Loucy (cell line): Measurements from ENCODE around the gene HOXB4.

Experiments used
- H2AFZ ChIP-seq: fragments of 200-600 bp; sonication (generic); 2 replicates; pipeline ENCODE4 v1.6.0; 2016; ENCODE audit warnings: antibody characterized with exemption, mild to moderate bottlenecking, low read length, moderate library complexity
- H3F3A ChIP-seq: fragments of 200-600 bp; 2 replicates; pipeline ENCODE4 v1.6.0; 2016; ENCODE audit warnings: antibody characterized with exemption, low read depth, mild to moderate bottlenecking
- H3K27me3 ChIP-seq: fragments of 200-600 bp; sonication (generic); 2 replicates; pipeline ENCODE4 v1.6.1; 2014; ENCODE audit warnings: low read length, mild to moderate bottlenecking; ENCODE audit not compliant: insufficient read depth, poor library complexity, severe bottlenecking
- H3K36me3 ChIP-seq: fragments of 200-600 bp; sonication (generic); 2 replicates; pipeline ENCODE4 v1.6.1; 2016; ENCODE audit warnings: low read length; ENCODE audit not compliant: insufficient read depth
- H3K4me1 ChIP-seq: fragments of 200-600 bp; sonication (generic); 2 replicates; pipeline ENCODE4 v1.5.1; 2014; ENCODE audit warnings: low read length, mild to moderate bottlenecking; ENCODE audit not compliant: insufficient read depth, poor library complexity, severe bottlenecking
- H3K4me2 ChIP-seq: fragments of 200-600 bp; sonication (generic); 2 replicates; pipeline ENCODE4 v1.6.0; 2014; ENCODE audit warnings: antibody characterized with exemption, low read length, low read depth, mild to moderate bottlenecking; ENCODE audit not compliant: poor library complexity, severe bottlenecking
- H3K4me3 ChIP-seq: fragments of 200-600 bp; sonication (generic); 2 replicates; pipeline ENCODE4 v1.5.1; 2014; ENCODE audit warnings: low read length, mild to moderate bottlenecking, mixed read lengths; ENCODE audit not compliant: poor library complexity, severe bottlenecking
- H3K79me2 ChIP-seq: fragments of 200-600 bp; sonication (generic); 2 replicates; pipeline ENCODE4 v1.6.1; 2014; ENCODE audit warnings: low read length; ENCODE audit not compliant: insufficient read depth
- H3K9ac ChIP-seq: fragments of 200-600 bp; sonication (generic); 2 replicates; pipeline ENCODE4 v1.6.0; 2014; ENCODE audit warnings: mild to moderate bottlenecking, low read depth, low read length, moderate library complexity; ENCODE audit not compliant: poor library complexity, severe bottlenecking
- H3K9me2 ChIP-seq: fragments of 200-600 bp; sonication (generic); replicated peaks from 2 replicates; pipeline ENCODE4 v1.6.1; 2016; ENCODE audit warnings: low read depth, low read length, mixed read lengths
- H3K9me3 ChIP-seq: fragments of 200-600 bp; sonication (generic); 2 replicates; pipeline ENCODE4 v1.6.1; 2014; ENCODE audit warnings: mild to moderate bottlenecking, antibody characterized with exemption, low read length, low read depth; ENCODE audit not compliant: insufficient read depth
- H4K20me1 ChIP-seq: fragments of 200-600 bp; sonication (generic); 2 replicates; pipeline ENCODE4 v1.6.0; 2014; ENCODE audit warnings: antibody characterized with exemption, low read length, mild to moderate bottlenecking; ENCODE audit not compliant: insufficient read depth, poor library complexity, severe bottlenecking
- EZH2phosphoT487 ChIP-seq: fragments of 200-600 bp; IDR thresholded peaks from 2 replicates; pipeline ENCODE4 v1.6.1; 2018; ENCODE audit warnings: antibody characterized with exemption, mild to moderate bottlenecking, moderate library complexity, borderline replicate concordance
- TF ChIP-seq, protein P1 (sequence below): fragments of 200-600 bp; sonication (generic); conservative IDR thresholded peaks from 2 replicates; pipeline ENCODE4 v1.5.1; 2014; ENCODE audit warnings: mild to moderate bottlenecking, antibody characterized with exemption, low read length

HOXB4 gene

DNA sequence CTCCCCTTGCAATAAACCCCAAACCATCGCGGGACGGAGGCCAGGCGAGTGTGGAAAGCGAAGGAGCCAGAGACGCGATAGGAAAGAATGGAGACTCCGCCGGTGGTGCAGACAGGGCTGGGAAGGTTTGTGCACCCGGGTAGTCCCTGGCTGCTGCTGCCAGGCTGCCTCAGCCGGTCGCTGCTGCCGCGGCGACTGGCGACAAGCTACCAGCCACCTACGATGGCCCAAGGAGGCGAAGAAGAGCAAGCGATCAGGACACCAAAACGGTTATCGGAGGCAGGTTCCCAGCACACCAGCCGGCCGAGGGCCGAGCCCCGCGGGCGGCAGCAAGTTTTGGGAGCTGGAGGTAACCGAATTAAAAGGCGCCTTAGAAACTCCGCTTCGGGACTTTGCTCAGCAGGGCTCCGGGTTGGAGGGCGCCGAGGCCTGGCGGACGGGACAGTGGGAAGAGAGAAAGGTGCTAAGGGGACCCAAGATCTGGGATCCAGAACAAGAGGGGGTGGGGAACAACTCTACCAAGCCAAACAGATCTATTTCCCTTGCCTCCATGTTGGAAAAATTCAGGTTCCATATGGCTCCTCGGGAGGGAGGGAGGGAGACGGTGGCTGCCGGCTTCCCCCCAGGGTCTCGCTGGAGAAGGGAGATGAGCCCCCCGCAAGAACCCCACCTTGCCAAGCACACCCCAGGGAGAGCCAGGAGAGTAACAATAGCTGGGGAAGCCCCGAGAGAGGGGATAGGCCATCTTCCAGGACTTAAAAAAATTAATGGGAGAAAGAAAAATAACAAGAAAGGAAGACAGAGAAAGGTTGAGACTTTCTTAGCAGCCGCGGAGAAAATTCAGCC lies 23.5 kb downstream of the HOXB4 start:
- no peaks in the 10 kb centered on the region for H3F3A ChIP-seq
- H4K20me1 ChIP-seq, result peaks cover 88% of the 10 kb centered on the region
- peaks cover 100% of the 10 kb centered on the region for H3K79me2 ChIP-seq
- no peaks in the 10 kb centered on the region for H3K27me3 ChIP-seq
- H3K9me3 ChIP-seq, result no peaks in the 10 kb centered on the region
- no peak overlapping the region for H2AFZ ChIP-seq
- no peak overlapping the region for H3K4me3 ChIP-seq
- H3K9ac ChIP-seq, result no peak overlapping the region
- TF ChIP-seq, protein P1, sequence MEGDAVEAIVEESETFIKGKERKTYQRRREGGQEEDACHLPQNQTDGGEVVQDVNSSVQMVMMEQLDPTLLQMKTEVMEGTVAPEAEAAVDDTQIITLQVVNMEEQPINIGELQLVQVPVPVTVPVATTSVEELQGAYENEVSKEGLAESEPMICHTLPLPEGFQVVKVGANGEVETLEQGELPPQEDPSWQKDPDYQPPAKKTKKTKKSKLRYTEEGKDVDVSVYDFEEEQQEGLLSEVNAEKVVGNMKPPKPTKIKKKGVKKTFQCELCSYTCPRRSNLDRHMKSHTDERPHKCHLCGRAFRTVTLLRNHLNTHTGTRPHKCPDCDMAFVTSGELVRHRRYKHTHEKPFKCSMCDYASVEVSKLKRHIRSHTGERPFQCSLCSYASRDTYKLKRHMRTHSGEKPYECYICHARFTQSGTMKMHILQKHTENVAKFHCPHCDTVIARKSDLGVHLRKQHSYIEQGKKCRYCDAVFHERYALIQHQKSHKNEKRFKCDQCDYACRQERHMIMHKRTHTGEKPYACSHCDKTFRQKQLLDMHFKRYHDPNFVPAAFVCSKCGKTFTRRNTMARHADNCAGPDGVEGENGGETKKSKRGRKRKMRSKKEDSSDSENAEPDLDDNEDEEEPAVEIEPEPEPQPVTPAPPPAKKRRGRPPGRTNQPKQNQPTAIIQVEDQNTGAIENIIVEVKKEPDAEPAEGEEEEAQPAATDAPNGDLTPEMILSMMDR, result no peak
- no peak for TF ChIP-seq EZH2phosphoT487
- H3K4me1 ChIP-seq, result peaks cover 41% of the 10 kb centered on the region
- no peak overlapping the region for H3K4me2 ChIP-seq
- H3K9me2 ChIP-seq, result no peaks in the 10 kb centered on the region
- H3K36me3 ChIP-seq, result peaks cover 89% of the 10 kb centered on the region

DNA sequence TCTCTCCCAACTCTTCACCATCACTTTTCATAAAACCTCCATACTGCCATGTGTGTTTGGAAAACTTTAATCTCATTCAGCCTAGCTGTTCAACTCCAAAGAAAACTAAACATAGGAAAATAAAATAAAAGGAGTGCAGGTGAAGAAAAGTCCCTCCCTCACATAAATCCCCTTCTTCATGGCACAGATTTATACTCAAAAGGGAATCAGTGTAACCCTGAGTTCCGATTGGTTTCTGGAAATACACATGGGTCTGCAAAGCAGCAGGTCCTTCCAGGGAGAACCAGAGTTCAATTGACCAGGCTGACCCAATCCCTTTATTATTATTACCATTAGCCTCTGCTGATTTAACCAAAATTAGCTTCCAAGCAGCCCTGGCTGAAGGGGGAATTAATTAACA lies 24.3 kb downstream of the HOXB4 start:
- Histone ChIP-seq H2AFZ (no peak overlapping the region), H3K36me3 (peaks cover 89% of the 10 kb centered on the region), H3K4me3 (no peak overlapping the region), H3K4me2 (no peak overlapping the region), H3K4me1 (peaks cover 35% of the 10 kb centered on the region), H4K20me1 (peaks cover 86% of the 10 kb centered on the region), H3K9me3 (no peaks in the 10 kb centered on the region), H3F3A (peaks cover 8% of the 10 kb centered on the region; the same call in 1 of the 2 replicates), H3K79me2 (peaks cover 99% of the 10 kb centered on the region), H3K9ac (no peak overlapping the region), H3K27me3 (no peaks in the 10 kb centered on the region), H3K9me2 (no peaks in the 10 kb centered on the region)
- TF ChIP-seq EZH2phosphoT487, result no peak
- TF ChIP-seq, protein P1, result no peak

- Histone ChIP-seq H3K4me3 (no peak overlapping the region), H2AFZ (no peak overlapping the region), H3K36me3 (peaks cover 89% of the 10 kb centered on the region), H3K79me2 (peaks cover 99% of the 10 kb centered on the region), H3K4me2 (no peak overlapping the region), H4K20me1 (peaks cover 86% of the 10 kb centered on the region), H3K9ac (no peak overlapping the region), H3F3A (peaks cover 13% of the 10 kb centered on the region; the same call in 1 of the 2 replicates), H3K4me1 (peaks cover 35% of the 10 kb centered on the region), H3K9me3 (no peaks in the 10 kb centered on the region), H3K9me2 (no peaks in the 10 kb centered on the region), H3K27me3 (no peaks in the 10 kb centered on the region)
- TF ChIP-seq, protein P1, result no peak
- no peak for TF ChIP-seq EZH2phosphoT487
Observed at GRCh38 chr17:48553190-48553547, 25.0 kb downstream of the HOXB4 start.
